Stimulated activated CD4-positive, alpha-beta T cell treated with anti-CD3 and anti-CD28 coated beads, Interleukin-12 subunit alpha, Interleukin-12 subunit beta, amount 100 ng/mL, for 48 hours (primary cell): ENCODE data around the gene AQR.

ENCODE experiments used
- DNase-seq, 3 donors: peaks; one replicate each; pipeline ENCODE4 v3.0.0-alpha.2; 2020; ENCODE audit warnings: low read depth in 2 of 3, low spot score in 1 of 3

Gene AQR

GRCh38 chr15:34883042-34883441 lies 86.5 kb downstream of the AQR start:
- DNase-seq = no peak

- no peak for DNase-seq
Observed at GRCh38 chr15:34879107-34879506, 90.4 kb downstream of the AQR start.

GRCh38 chr15:34876640-34877039 lies 92.9 kb downstream of the AQR start:
- no peak for DNase-seq

- DNase-seq = no peak
Observed at GRCh38 chr15:34869110-34869509, 100.4 kb downstream of the AQR start.

GRCh38 chr15:34865531-34865930 lies 104.0 kb downstream of the AQR start:
- DNase-seq = no peak

GRCh38 chr15:34861214-34861613 lies 108.3 kb downstream of the AQR start:
- no peak for DNase-seq

GRCh38 chr15:34855893-34856292 lies 113.6 kb downstream of the AQR start:
- DNase-seq = no peak

- DNase-seq = no peak
Observed at GRCh38 chr15:34855413-34855812, 114.1 kb downstream of the AQR start.

- DNase-seq = no peak
Observed at GRCh38 chr15:34854232-34854631, 115.3 kb downstream of the AQR start.

- DNase-seq = no peak
Observed at GRCh38 chr15:34853001-34853758, 116.4 kb downstream of the AQR start.

- no peak for DNase-seq
Observed at GRCh38 chr15:34851751-34852150, 117.8 kb downstream of the AQR start.

GRCh38 chr15:34851007-34851406 lies 118.5 kb downstream of the AQR start:
- no peak for DNase-seq

- DNase-seq = no peak
Observed at GRCh38 chr15:34850121-34850520, 119.4 kb downstream of the AQR start.

- DNase-seq = no peak
Observed at GRCh38 chr15:34849364-34849959, 120.1 kb downstream of the AQR start.

GRCh38 chr15:34847598-34847997 lies 121.9 kb downstream of the AQR start:
- DNase-seq = no peak

- DNase-seq = no peak
Observed at GRCh38 chr15:34841262-34841725, 128.2 kb downstream of the AQR start.

- no peak for DNase-seq
Observed at GRCh38 chr15:34838282-34838681, 131.3 kb downstream of the AQR start.

GRCh38 chr15:34837246-34838016 lies 132.1 kb downstream of the AQR start:
- DNase-seq = no peak

GRCh38 chr15:34828145-34828911 lies 141.2 kb downstream of the AQR start:
- no peak for DNase-seq

GRCh38 chr15:34821831-34822230 lies 147.7 kb downstream of the AQR start:
- no peak for DNase-seq

- DNase-seq = no peak
Observed at GRCh38 chr15:34820110-34820509, 149.4 kb downstream of the AQR start.
